Measurements from ENCODE around the gene PTPRG.

PTPRG gene

GRCh38 chr3:61990327-61991027 is 429.1 kb downstream of the PTPRG start:
- no peak overlapping the region for H3K4me3 ChIP-seq (ENCODE audit: control insufficient read depth, low read depth, low read length)
- DNase-seq (ENCODE audit: low read depth), result no peak
- no peak for TF ChIP-seq CTCF (conservative IDR thresholded peaks at IDR 0.05; ENCODE audit: control insufficient read depth, insufficient read depth, low read depth, low read length)

- H3K4me3 ChIP-seq (ENCODE audit: control insufficient read depth, low read depth, low read length), result no peak overlapping the region
- DNase-seq (ENCODE audit: low read depth), result no peak
- TF ChIP-seq CTCF (conservative IDR thresholded peaks at IDR 0.05; ENCODE audit: control insufficient read depth, insufficient read depth, low read depth, low read length), result no peak
These were observed 430.3 kb downstream of the PTPRG start for GRCh38 chr3:61991706-61992105.

- no peak for TF ChIP-seq CTCF (conservative IDR thresholded peaks at IDR 0.05; ENCODE audit: control insufficient read depth, insufficient read depth, low read depth, low read length)
- DNase-seq (ENCODE audit: low read depth), result peak; percentile 25
- no peak overlapping the region for H3K4me3 ChIP-seq (ENCODE audit: control insufficient read depth, low read depth, low read length)
These were observed 435.0 kb downstream of the PTPRG start for GRCh38 chr3:61996366-61996765.

GRCh38 chr3:61997101-61997500 is 435.7 kb downstream of the PTPRG start:
- DNase-seq (ENCODE audit: low read depth), result peak; percentile 8
- TF ChIP-seq CTCF (conservative IDR thresholded peaks at IDR 0.05; ENCODE audit: control insufficient read depth, insufficient read depth, low read depth, low read length), result no peak
- no peak overlapping the region for H3K4me3 ChIP-seq (ENCODE audit: control insufficient read depth, low read depth, low read length)

GRCh38 chr3:62003835-62004234 is 442.5 kb downstream of the PTPRG start:
- no peak overlapping the region for H3K4me3 ChIP-seq (ENCODE audit: control insufficient read depth, low read depth, low read length)
- peak; percentile 33 for DNase-seq (ENCODE audit: low read depth)
- TF ChIP-seq CTCF (conservative IDR thresholded peaks at IDR 0.05; ENCODE audit: control insufficient read depth, insufficient read depth, low read depth, low read length), result no peak

- no peak for TF ChIP-seq CTCF (conservative IDR thresholded peaks at IDR 0.05; ENCODE audit: control insufficient read depth, insufficient read depth, low read depth, low read length)
- H3K4me3 ChIP-seq (ENCODE audit: control insufficient read depth, low read depth, low read length), result no peak overlapping the region
- no peak for DNase-seq (ENCODE audit: low read depth)
These were observed 445.7 kb downstream of the PTPRG start for GRCh38 chr3:62007036-62007435.

- H3K4me3 ChIP-seq (ENCODE audit: control insufficient read depth, low read depth, low read length), result no peak overlapping the region
- no peak for TF ChIP-seq CTCF (conservative IDR thresholded peaks at IDR 0.05; ENCODE audit: control insufficient read depth, insufficient read depth, low read depth, low read length)
- DNase-seq (ENCODE audit: low read depth), result no peak
These were observed 449.6 kb downstream of the PTPRG start for GRCh38 chr3:62010989-62011388.
